Testis (tissue), 2 donors: ENCODE measurements around the gene HOXD12.

ENCODE experiments used
- POLR2A ChIP-seq: fragments of 450-650 bp; IDR thresholded peaks from one replicate; pipeline ENCODE4 v1.6.1; 2017; ENCODE audit warnings: antibody characterized with exemption, mild to moderate bottlenecking, moderate library complexity
- TF ChIP-seq, protein P1 (sequence below), 3 experiments: fragments of 450-650 bp in 2 of 3; fragments of 200-600 bp in 1 of 3; sonication (generic) in 1 of 3; IDR thresholded peaks; one replicate each; pipeline ENCODE4 v1.5.1; 2016 to 2019; ENCODE audit warnings: antibody characterized with exemption in 3 of 3, mild to moderate bottlenecking in 2 of 3, moderate library complexity in 1 of 3

DNA sequence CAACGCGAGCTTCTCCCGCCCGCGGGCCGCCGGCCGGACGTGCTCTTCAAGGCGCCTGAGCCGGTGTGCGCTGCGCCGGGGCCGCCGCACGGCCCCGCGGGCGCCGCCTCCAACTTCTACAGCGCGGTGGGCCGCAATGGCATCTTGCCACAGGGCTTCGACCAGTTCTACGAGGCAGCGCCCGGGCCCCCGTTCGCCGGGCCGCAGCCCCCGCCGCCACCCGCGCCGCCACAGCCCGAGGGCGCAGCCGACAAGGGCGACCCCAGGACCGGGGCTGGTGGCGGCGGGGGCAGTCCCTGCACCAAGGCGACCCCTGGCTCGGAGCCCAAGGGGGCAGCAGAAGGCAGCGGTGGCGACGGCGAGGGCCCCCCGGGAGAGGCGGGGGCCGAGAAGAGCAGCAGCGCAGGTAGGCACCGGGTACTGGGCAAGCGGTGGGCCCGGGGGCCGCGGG is 8.2 kb downstream of the HOXD12 start:
- TF ChIP-seq, protein P1, sequence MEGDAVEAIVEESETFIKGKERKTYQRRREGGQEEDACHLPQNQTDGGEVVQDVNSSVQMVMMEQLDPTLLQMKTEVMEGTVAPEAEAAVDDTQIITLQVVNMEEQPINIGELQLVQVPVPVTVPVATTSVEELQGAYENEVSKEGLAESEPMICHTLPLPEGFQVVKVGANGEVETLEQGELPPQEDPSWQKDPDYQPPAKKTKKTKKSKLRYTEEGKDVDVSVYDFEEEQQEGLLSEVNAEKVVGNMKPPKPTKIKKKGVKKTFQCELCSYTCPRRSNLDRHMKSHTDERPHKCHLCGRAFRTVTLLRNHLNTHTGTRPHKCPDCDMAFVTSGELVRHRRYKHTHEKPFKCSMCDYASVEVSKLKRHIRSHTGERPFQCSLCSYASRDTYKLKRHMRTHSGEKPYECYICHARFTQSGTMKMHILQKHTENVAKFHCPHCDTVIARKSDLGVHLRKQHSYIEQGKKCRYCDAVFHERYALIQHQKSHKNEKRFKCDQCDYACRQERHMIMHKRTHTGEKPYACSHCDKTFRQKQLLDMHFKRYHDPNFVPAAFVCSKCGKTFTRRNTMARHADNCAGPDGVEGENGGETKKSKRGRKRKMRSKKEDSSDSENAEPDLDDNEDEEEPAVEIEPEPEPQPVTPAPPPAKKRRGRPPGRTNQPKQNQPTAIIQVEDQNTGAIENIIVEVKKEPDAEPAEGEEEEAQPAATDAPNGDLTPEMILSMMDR (IDR thresholded peaks at IDR 0.05), result no peak
- no peak for TF ChIP-seq POLR2A
